H54 (cell line): ENCODE results near the gene RARG.
"Not testable (repeated sequence)": the region's sequence is repeated elsewhere in the genome, so short reads cannot be mapped to it uniquely, and the experiment has no call there.

Experiments
- DNase-seq: peaks from one replicate; pipeline ENCODE4 v3.0.0; 2011; ENCODE audit warnings: low spot score, mixed read lengths; ENCODE audit not compliant: insufficient read length
- FAIRE-seq: peaks from 3 replicates; lab custom pipeline; 2011; peaks lifted over from hg19 to GRCh38; lab: Jason Lieb, UNC
- POLR2A ChIP-seq: IDR thresholded peaks from 2 replicates; pipeline ENCODE4 v1.6.1; 2011; ENCODE audit warnings: low read depth, mild to moderate bottlenecking, low read length

RARG gene

GRCh38 chr12:53215497-53215896 is 16.5 kb downstream of the RARG start:
- DNase-seq: no peak
- no peak for FAIRE-seq
- TF ChIP-seq POLR2A: no peak

GRCh38 chr12:53214687-53215455 is 17.1 kb downstream of the RARG start:
- TF ChIP-seq POLR2A: no peak
- FAIRE-seq (no peak), DNase-seq (no peak)

GRCh38 chr12:53214221-53214620 is 17.8 kb downstream of the RARG start:
- FAIRE-seq (no peak), DNase-seq (no peak)
- no peak for TF ChIP-seq POLR2A

GRCh38 chr12:53213348-53213747 is 18.7 kb downstream of the RARG start:
- FAIRE-seq (no peak), DNase-seq (peak; percentile 90)
- TF ChIP-seq POLR2A: no peak

- DNase-seq: no peak
- no peak for FAIRE-seq
Measured at GRCh38 chr12:53212931-53213330, 19.1 kb downstream of the RARG start.

DNA sequence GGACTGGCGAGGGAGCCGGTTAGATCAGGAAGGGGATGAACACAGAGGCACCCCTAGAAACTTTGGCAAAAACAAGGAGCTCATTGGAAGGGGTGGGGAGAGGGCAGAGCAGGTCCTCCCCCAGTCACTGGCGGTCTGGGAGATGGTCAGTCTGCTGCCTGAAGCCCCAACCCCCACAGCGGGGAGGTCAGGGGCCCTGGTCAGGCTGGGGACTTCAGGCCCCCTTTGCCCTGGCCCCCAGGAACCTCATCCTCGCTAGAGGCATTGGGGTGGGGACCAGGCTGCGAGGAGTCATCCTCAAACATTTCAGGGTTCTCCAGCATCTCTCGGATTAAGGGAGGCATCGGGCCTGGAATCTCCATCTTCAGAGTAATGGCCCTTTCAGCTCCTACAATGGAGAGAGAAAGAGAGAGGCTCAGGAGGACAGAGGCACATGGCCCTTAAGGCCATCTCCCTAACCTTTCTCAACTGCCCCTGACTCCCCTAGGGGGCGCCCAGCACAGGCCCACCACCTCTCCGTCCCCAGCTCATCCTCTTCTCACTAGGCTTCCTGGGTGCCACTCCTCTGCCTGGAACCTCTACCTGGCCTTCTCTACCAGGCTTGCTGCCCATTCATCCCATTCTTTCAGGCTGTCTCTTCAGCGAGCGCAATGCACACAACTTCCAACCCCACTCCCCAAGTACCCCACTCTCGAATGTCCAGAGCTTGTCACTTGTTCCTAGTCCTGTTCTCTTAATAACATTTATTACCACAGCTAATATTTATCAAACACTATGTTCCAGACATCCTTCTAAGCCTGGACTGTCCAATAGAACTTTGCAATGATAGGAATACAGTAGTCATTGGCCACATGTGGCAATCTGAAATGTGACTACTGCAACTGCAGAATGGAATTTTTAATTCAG is 20.3 kb downstream of the RARG start:
- no peak for TF ChIP-seq POLR2A
- DNase-seq (no peak), FAIRE-seq (no peak)

More at GRCh38 chr12:53212931-53213330, 19.1 kb downstream of the RARG start:
- TF ChIP-seq POLR2A: no peak

DNA sequence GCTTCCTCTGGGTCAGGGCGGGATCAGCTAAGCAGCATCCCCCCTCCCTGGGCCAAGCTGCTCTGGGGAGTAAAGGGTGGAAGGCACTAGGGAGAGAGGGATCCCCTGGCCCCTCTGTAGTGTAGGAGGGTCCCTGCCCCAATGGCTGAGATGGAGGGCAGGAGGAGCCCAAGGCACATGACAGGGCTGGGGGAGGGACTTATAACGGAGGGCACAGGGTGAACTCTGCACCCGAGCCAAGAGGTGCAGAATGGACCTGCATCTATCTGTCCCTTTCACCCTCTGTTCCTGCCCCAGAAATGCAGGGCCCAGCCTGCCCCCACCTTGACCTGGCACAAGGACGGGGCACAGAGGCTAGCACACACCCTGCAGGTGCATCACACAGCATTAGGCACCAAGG is 21.2 kb downstream of the RARG start:
- TF ChIP-seq POLR2A: no peak
- DNase-seq (no peak), FAIRE-seq (no peak)

GRCh38 chr12:53208877-53209463 is 23.0 kb downstream of the RARG start:
- DNase-seq: no peak
- no peak for FAIRE-seq
- no peak for TF ChIP-seq POLR2A

DNA sequence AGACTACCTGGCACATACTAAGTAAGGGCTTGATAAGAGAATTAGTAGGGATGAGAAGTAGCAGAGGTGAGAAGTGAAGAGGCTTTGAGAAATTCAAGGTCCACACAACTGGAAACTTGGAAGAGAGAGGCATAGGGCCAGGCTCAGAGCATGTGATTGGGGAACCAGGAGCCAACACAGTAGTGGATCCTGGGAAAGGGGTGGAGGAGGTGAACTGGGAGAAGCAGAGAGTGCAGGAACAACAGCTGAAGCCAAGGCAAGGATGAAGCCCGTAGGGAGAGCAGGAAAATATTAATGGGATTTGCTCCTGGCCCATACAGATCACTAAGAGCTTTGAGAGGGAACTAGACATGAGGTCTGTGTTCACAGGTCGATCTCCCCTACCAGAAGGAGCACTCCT is 23.6 kb downstream of the RARG start:
- no peak for FAIRE-seq
- DNase-seq: no peak
- TF ChIP-seq POLR2A: no peak

DNA sequence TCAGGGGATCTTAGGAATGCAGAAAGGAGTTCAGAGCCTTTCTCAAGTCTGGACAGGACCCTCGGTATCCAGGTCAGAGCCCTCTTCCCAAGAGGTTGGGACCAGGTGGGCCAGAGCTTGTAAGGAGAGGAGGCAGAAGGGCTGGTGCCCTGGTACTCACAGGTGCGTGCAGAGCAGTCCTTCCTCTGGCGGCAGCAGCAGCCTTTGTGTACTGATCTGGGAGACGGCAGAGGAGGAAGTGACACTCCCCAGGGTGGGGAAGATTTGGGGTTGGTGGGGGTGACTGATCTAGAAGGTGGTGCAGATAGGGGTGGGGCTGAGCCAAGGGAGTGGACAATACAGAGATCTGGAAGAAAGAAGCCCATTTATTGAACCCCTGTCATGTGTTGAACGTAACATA is 25.0 kb downstream of the RARG start, which contains the start of gene ITGB7:
ITGB7 (minus strand) TSS at position 210 of the 400 bp plus-strand sequence. CDS start 6,808 bp downstream, outside the sequence.
- no peak for TF ChIP-seq POLR2A
- no peak for DNase-seq
- FAIRE-seq: no peak

DNA sequence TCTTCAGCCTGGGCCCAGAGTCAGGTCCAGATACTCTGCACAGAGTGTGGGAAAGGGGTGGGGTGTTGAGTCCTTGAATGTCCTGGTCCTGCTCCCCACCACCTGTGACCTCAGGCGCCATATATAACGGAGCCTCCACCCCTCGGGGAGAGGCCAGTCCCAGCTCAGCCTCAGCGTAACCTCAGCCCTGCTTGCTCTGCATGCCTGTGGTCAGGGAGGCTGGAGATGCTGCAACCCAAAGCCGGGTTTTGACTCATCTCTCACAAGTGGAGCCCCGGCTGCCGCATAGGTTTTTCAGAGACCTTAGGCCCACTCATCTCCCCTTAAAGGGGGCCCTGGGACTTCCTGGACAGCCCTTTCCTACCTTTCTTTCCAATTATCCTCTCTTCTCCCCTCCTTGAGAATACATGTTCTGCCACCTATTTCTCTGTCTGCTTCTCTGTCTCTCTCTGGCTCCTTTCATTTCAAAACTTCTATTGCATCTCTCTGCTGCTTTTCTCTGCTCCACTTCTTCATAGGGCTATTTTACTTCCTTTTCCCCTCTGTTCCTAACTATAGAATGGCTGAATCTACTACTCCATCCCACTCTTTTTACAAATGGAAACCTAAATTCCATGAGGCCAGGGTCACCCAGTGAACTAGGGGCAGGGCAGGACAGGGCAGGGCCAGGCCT is 26.1 kb downstream of the RARG start:
- peak; percentile 95 for DNase-seq
- peak; percentile 61 for FAIRE-seq
- TF ChIP-seq POLR2A: no peak

DNA sequence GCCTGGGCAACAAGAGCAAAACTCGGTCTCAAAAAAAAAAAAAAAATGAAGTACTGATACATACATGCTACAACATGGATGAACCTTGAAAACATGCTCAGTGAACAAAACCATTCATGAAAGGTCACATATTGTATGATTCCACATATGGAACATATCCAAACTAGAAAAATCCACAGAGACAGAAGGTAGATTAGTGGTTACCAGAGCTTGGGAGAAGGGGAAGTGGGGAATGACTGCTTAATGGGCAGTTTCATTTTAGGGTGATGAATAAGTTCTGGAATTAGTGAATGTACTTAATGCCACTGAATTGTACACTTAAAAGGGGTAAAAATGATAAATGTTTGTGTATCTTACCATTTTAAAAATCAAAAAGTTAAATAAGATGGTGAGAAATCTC is 27.7 kb downstream of the RARG start:
- no peak for FAIRE-seq
- no peak for DNase-seq

DNA sequence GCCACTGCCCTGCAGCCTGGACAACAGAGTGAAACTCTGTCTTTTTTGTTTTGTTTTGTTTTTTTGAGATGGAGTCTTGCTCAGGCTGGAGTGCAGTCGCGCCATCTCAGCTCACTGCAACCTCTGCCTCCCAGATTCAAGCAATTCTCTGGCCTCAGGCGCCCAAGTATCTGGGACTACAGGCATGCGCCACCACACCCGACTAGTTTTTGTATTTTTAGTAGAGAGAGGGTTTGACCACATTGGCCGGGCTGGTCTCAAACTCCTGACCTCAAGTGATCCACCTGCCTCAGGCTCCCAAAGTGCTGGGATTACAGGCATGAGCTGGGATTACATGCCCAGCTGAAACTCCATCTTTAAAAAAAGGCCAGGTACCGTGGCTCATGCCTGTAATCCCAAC is 29.7 kb downstream of the RARG start:
- DNase-seq, FAIRE-seq: not testable (repeated sequence)

More for the DNA sequence above, 27.7 kb downstream of the RARG start:
- no peak for TF ChIP-seq POLR2A

GRCh38 chr12:53201639-53202038 is 30.4 kb downstream of the RARG start:
- FAIRE-seq: no peak
- no peak for DNase-seq
- no peak for TF ChIP-seq POLR2A
